ENCODE data around the gene CYP1B1.
"Not testable (repeated sequence)": the region's sequence is repeated elsewhere in the genome, so short reads cannot be mapped to it uniquely, and the experiment has no call there.

The CYP1B1 gene

GRCh38 chr2:38098421-38099098 is 22.6 kb upstream of the CYP1B1 start:
- no peak for FAIRE-seq

GRCh38 chr2:38097988-38098385 is 22.0 kb upstream of the CYP1B1 start:
- no peak for FAIRE-seq

- no peak for FAIRE-seq
Observed at GRCh38 chr2:38097258-38097987, 21.5 kb upstream of the CYP1B1 start.

GRCh38 chr2:38095996-38096861 is 20.3 kb upstream of the CYP1B1 start:
- no peak for FAIRE-seq

GRCh38 chr2:38095079-38095995 is 19.4 kb upstream of the CYP1B1 start:
- FAIRE-seq = no peak

- no peak for FAIRE-seq
Observed at GRCh38 chr2:38093527-38094165, 17.7 kb upstream of the CYP1B1 start.

GRCh38 chr2:38092196-38092902 is 16.4 kb upstream of the CYP1B1 start:
- FAIRE-seq = no peak

GRCh38 chr2:38091760-38092159 is 15.8 kb upstream of the CYP1B1 start:
- FAIRE-seq = no peak

- no peak for FAIRE-seq
Observed at GRCh38 chr2:38090928-38091327, 15.0 kb upstream of the CYP1B1 start.

- not testable (repeated sequence) for FAIRE-seq
Observed at GRCh38 chr2:38090212-38090611, 14.3 kb upstream of the CYP1B1 start.

- not testable (repeated sequence) for FAIRE-seq
Observed at GRCh38 chr2:38085998-38086698, 10.2 kb upstream of the CYP1B1 start.

GRCh38 chr2:38084556-38084955 is 8.6 kb upstream of the CYP1B1 start:
- FAIRE-seq = not testable (repeated sequence)

GRCh38 chr2:38082727-38083126 is 6.8 kb upstream of the CYP1B1 start:
- FAIRE-seq = not testable (repeated sequence)

GRCh38 chr2:38080346-38080745 is 4.4 kb upstream of the CYP1B1 start:
- no peak for FAIRE-seq

GRCh38 chr2:38079116-38080052 is 3.4 kb upstream of the CYP1B1 start:
- FAIRE-seq = no peak

- FAIRE-seq = no peak
Observed at GRCh38 chr2:38077431-38077769, 1.4 kb upstream of the CYP1B1 start.

GRCh38 chr2:38076710-38077430 is 919 bp upstream of the CYP1B1 start:
- FAIRE-seq = no peak

- FAIRE-seq = no peak
Observed at GRCh38 chr2:38076152-38076709, 280 bp upstream of the CYP1B1 start.
